Measurements from ENCODE around the gene MAP4K4. TPM values are rescaled to one million over a fixed set of nuclear protein-coding genes. Genes with fewer than 3 reads are reported as not detected.

MAP4K4 gene
- total RNA-seq: 10 to 100 TPM; 30.8 to 36.0 TPM
- 13.5 TPM for polyA plus RNA-seq

DNA sequence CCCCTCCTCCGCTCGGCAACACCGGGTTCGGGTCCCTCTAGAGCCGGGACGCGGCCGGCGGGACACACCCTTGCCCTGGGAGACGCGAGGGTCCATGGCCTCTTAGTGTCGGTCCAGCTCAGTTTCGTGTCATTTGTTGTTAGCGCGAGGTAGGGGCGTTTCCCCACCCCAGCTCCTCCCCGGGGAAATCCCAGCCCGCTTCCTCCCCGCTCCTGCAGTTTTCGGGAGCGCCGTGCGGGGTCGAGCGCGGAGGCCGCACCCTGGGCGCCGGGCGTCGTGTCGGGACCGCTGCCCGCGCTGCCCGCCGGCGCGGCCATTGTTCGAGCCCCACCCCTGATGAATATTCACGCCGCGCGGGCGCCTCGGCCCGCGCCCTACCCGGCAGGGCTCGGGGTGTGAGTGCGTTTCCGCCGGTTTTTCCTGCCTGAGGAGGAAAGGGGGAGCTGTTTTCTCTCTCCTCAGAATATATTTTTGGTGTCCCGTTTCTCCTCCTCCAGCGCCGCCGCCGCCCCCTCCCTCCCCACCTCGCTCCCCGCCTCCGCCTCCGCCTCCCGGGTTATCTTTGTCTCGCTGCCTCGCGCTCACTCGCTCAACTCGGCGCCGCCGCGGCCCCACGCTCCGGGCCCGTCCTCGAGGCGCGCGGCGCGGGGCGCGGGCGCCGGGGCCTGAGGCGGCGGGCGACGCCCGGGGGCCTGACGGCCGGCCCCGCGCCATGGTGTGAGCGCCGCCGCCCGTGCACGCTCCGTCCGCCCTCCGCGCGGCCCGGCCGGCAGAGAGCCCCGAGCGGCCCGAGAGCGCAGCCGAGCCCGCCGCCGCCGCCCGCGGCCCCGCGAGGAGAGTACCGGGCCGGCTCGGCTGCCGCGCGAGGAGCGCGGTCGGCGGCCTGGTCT lies at the start of gene MAP4K4:
Gene MAP4K4, plus strand, starts transcription at position 584 of the 890 bp plus-strand sequence. CDS start 374 bp downstream, outside the sequence.
- Mint-ChIP-seq H3K4me1 (peaks cover 14 to 17% (median 17%) of the 10 kb centered on the region in 3 donors), H3K27me3 (no peaks in the 10 kb centered on the region), H3K27ac (peak within 1 kb of the TSS; percentile 78 to 94 (median 88)), H3K9me3 (peaks cover 0 to 1% (median 0%) of the 10 kb centered on the region in 5 donors), H3K4me3 (peak within 1 kb of the TSS; percentile 86 to 94 (median 92)), H3K36me3 (peaks cover 0 to 6% (median 0%) of the 10 kb centered on the region in 3 donors)
- H3K4me1 ChIP-seq (ENCODE audit: insufficient read depth, low read length): peaks cover 18% of the 10 kb centered on the region
- no peaks in the 10 kb centered on the region for H3K27me3 ChIP-seq (ENCODE audit: insufficient read depth, low read length, poor library complexity, severe bottlenecking)
- ChIA-PET CTCF (interaction anchor here (0.7 to 1.3 kb wide), 5 partner anchors 13 to 134 kb away, joined by 3 to 6 read pairs (median 4); no protein-coding TSS in a partner anchor), POLR2A (interaction anchor here (0.6 to 2.5 kb wide), 9 partner anchors 11 to 182 kb away, joined by 3 to 11 read pairs (median 4); no protein-coding TSS in a partner anchor)
- peak; percentile 62 to 81 (median 64) for DNase-seq
- H3K36me3 ChIP-seq (ENCODE audit: insufficient read depth, low read length): no peaks in the 10 kb centered on the region
- H3K4me3 ChIP-seq (ENCODE audit: low read length): peak within 1 kb of the TSS; percentile 78
- H3K27ac ChIP-seq (ENCODE audit: low read depth, low read length): peak within 1 kb of the TSS; percentile 64
- no peaks in the 10 kb centered on the region for H3K9me3 ChIP-seq (ENCODE audit: low read length)

- peaks cover 0 to 4% (median 0%) of the 10 kb centered on the region in 5 donors for H3K9me3 Mint-ChIP-seq
- Histone ChIP-seq H3K27me3 (ENCODE audit: insufficient read depth, low read length, poor library complexity, severe bottlenecking) (no peaks in the 10 kb centered on the region), H3K4me1 (ENCODE audit: insufficient read depth, low read length) (peaks cover 19% of the 10 kb centered on the region), H3K9me3 (ENCODE audit: low read length) (no peaks in the 10 kb centered on the region), H3K4me3 (ENCODE audit: low read length) (no peak overlapping the region), H3K36me3 (ENCODE audit: insufficient read depth, low read length) (no peaks in the 10 kb centered on the region), H3K27ac (ENCODE audit: low read depth, low read length) (no peak overlapping the region)
- ChIA-PET CTCF (no interaction called here), POLR2A (no interaction called here)
- H3K27me3 Mint-ChIP-seq: no peaks in the 10 kb centered on the region
- H3K36me3 Mint-ChIP-seq: peaks cover 0 to 3% (median 0%) of the 10 kb centered on the region in 3 donors
- peaks cover 10 to 24% (median 22%) of the 10 kb centered on the region in 3 donors for H3K4me1 Mint-ChIP-seq
- no peak overlapping the region for H3K4me3 Mint-ChIP-seq
- no peak for DNase-seq
- H3K27ac Mint-ChIP-seq: no peak overlapping the region
Measured at GRCh38 chr2:101653469-101653868, 44.0 kb upstream of the MAP4K4 start.

GRCh38 chr2:101655702-101656422 lies 41.6 kb upstream of the MAP4K4 start:
- Mint-ChIP-seq H3K9me3 (peaks cover 0 to 4% (median 0%) of the 10 kb centered on the region in 5 donors), H3K4me1 (peaks cover 8 to 18% (median 14%) of the 10 kb centered on the region in 3 donors), H3K36me3 (no peaks in the 10 kb centered on the region), H3K27me3 (no peaks in the 10 kb centered on the region), H3K27ac (peak overlapping the region in 1 of 8 donors; percentile 44), H3K4me3 (no peak overlapping the region)
- Histone ChIP-seq H3K27ac (ENCODE audit: low read depth, low read length) (no peak overlapping the region), H3K4me1 (ENCODE audit: insufficient read depth, low read length) (peaks cover 17% of the 10 kb centered on the region), H3K4me3 (ENCODE audit: low read length) (no peak overlapping the region), H3K9me3 (ENCODE audit: low read length) (no peaks in the 10 kb centered on the region), H3K36me3 (ENCODE audit: insufficient read depth, low read length) (no peaks in the 10 kb centered on the region), H3K27me3 (ENCODE audit: insufficient read depth, low read length, poor library complexity, severe bottlenecking) (no peaks in the 10 kb centered on the region)
- CTCF ChIA-PET: no interaction called here
- DNase-seq: no peak
- POLR2A ChIA-PET: no interaction called here

DNA sequence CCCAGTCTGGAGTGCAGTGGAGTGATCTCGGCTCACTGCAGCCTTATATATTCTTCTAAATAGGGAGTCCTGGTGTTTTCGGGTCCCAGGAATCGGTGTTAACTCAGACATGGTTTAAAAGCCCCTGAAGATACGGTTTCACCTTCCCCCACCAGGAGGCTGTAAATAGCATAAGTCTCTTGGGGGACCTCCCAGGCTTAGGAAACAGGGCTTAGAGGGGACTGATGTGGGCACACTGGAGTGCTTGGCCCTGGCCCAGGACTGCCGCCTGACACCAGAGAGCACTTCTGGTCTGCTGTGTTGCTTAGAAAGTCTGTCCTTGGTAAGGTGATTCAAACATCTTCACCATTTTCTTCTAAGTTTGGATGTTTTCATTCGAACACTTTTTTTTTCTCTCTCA lies 39.7 kb upstream of the MAP4K4 start:
- no peak for DNase-seq
- Mint-ChIP-seq H3K27me3 (no peaks in the 10 kb centered on the region), H3K4me1 (no peaks in the 10 kb centered on the region), H3K27ac (no peak overlapping the region), H3K36me3 (no peaks in the 10 kb centered on the region), H3K4me3 (no peak overlapping the region), H3K9me3 (peaks cover 0 to 3% (median 0%) of the 10 kb centered on the region in 5 donors)
- ChIA-PET POLR2A (no interaction called here), CTCF (no interaction called here)
- H3K4me1 ChIP-seq (ENCODE audit: insufficient read depth, low read length): no peaks in the 10 kb centered on the region
- H3K27me3 ChIP-seq (ENCODE audit: insufficient read depth, low read length, poor library complexity, severe bottlenecking): no peaks in the 10 kb centered on the region
- H3K9me3 ChIP-seq (ENCODE audit: low read length): no peaks in the 10 kb centered on the region
- no peak overlapping the region for H3K27ac ChIP-seq (ENCODE audit: low read depth, low read length)
- no peaks in the 10 kb centered on the region for H3K36me3 ChIP-seq (ENCODE audit: insufficient read depth, low read length)
- H3K4me3 ChIP-seq (ENCODE audit: low read length): no peak overlapping the region

GRCh38 chr2:101658387-101658786 lies 39.1 kb upstream of the MAP4K4 start:
- Mint-ChIP-seq H3K9me3 (peaks cover 0 to 3% (median 0%) of the 10 kb centered on the region in 5 donors), H3K36me3 (no peaks in the 10 kb centered on the region), H3K27ac (no peak overlapping the region), H3K4me3 (no peak overlapping the region), H3K27me3 (no peaks in the 10 kb centered on the region), H3K4me1 (no peaks in the 10 kb centered on the region)
- no peak for DNase-seq
- CTCF ChIA-PET: no interaction called here
- POLR2A ChIA-PET: no interaction called here
- no peaks in the 10 kb centered on the region for H3K27me3 ChIP-seq (ENCODE audit: insufficient read depth, low read length, poor library complexity, severe bottlenecking)
- no peak overlapping the region for H3K4me3 ChIP-seq (ENCODE audit: low read length)
- H3K4me1 ChIP-seq (ENCODE audit: insufficient read depth, low read length): no peaks in the 10 kb centered on the region
- no peaks in the 10 kb centered on the region for H3K9me3 ChIP-seq (ENCODE audit: low read length)
- no peak overlapping the region for H3K27ac ChIP-seq (ENCODE audit: low read depth, low read length)
- no peaks in the 10 kb centered on the region for H3K36me3 ChIP-seq (ENCODE audit: insufficient read depth, low read length)

DNA sequence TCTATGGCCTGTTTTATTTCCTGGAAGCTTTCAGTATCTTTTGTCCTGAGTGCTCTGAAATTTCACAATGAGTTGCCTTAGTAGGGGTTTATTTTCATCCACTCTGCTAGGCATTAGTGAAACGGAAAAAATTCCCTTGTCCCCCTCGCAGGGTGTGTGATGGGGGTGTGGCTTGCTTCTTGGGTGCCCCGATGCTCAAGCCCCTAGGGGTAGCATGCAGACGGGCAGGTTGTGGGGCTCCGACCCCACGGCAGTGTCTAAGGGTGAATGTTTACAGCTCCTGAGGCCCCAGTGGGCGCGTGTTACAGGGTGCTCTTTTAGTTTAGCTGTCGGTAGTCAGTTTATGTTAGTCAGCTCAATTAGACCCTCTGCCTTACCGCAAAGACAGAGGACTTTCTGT lies 32.2 kb upstream of the MAP4K4 start:
- Histone ChIP-seq H3K9me3 (ENCODE audit: low read length) (no peaks in the 10 kb centered on the region), H3K4me3 (ENCODE audit: low read length) (no peak overlapping the region), H3K36me3 (ENCODE audit: insufficient read depth, low read length) (no peaks in the 10 kb centered on the region), H3K27me3 (ENCODE audit: insufficient read depth, low read length, poor library complexity, severe bottlenecking) (no peaks in the 10 kb centered on the region), H3K4me1 (ENCODE audit: insufficient read depth, low read length) (no peaks in the 10 kb centered on the region), H3K27ac (ENCODE audit: low read depth, low read length) (no peak overlapping the region)
- no peaks in the 10 kb centered on the region for H3K27me3 Mint-ChIP-seq
- H3K27ac Mint-ChIP-seq: no peak overlapping the region
- no peak for DNase-seq
- POLR2A ChIA-PET: no interaction called here
- H3K36me3 Mint-ChIP-seq: peaks cover 0 to 2% (median under 1%) of the 10 kb centered on the region in 3 donors
- no peak overlapping the region for H3K4me3 Mint-ChIP-seq
- CTCF ChIA-PET: no interaction called here
- peaks cover 0 to 1% (median 0%) of the 10 kb centered on the region in 5 donors for H3K9me3 Mint-ChIP-seq
- H3K4me1 Mint-ChIP-seq: no peaks in the 10 kb centered on the region

- no peaks in the 10 kb centered on the region for H3K36me3 ChIP-seq (ENCODE audit: insufficient read depth, low read length)
- POLR2A ChIA-PET: interaction anchor here (0.6 kb wide), 1 partner anchor 44 kb away, joined by 3 read pairs; no protein-coding TSS in a partner anchor
- H3K4me3 ChIP-seq (ENCODE audit: low read length): no peak overlapping the region
- Mint-ChIP-seq H3K27ac (peak overlapping the region in 1 of 8 donors; percentile 38), H3K4me3 (no peak overlapping the region), H3K36me3 (peaks cover 0 to 16% (median 2%) of the 10 kb centered on the region in 3 donors), H3K27me3 (no peaks in the 10 kb centered on the region), H3K9me3 (peaks cover 6 to 16% (median 10%) of the 10 kb centered on the region in 5 donors), H3K4me1 (no peaks in the 10 kb centered on the region)
- no peaks in the 10 kb centered on the region for H3K27me3 ChIP-seq (ENCODE audit: insufficient read depth, low read length, poor library complexity, severe bottlenecking)
- H3K4me1 ChIP-seq (ENCODE audit: insufficient read depth, low read length): no peaks in the 10 kb centered on the region
- H3K27ac ChIP-seq (ENCODE audit: low read depth, low read length): no peak overlapping the region
- H3K9me3 ChIP-seq (ENCODE audit: low read length): no peaks in the 10 kb centered on the region
- CTCF ChIA-PET: no interaction called here
- no peak for DNase-seq
Measured at GRCh38 chr2:101667823-101668222, 29.7 kb upstream of the MAP4K4 start.

GRCh38 chr2:101672047-101672446 lies 25.5 kb upstream of the MAP4K4 start:
- Mint-ChIP-seq H3K36me3 (peaks cover 0 to 20% (median 2%) of the 10 kb centered on the region in 3 donors), H3K4me1 (no peaks in the 10 kb centered on the region), H3K9me3 (peaks cover 6 to 16% (median 13%) of the 10 kb centered on the region in 5 donors), H3K4me3 (no peak overlapping the region), H3K27ac (no peak overlapping the region), H3K27me3 (no peaks in the 10 kb centered on the region)
- POLR2A ChIA-PET: no interaction called here
- Histone ChIP-seq H3K9me3 (ENCODE audit: low read length) (no peaks in the 10 kb centered on the region), H3K27me3 (ENCODE audit: insufficient read depth, low read length, poor library complexity, severe bottlenecking) (no peaks in the 10 kb centered on the region), H3K27ac (ENCODE audit: low read depth, low read length) (no peak overlapping the region), H3K4me1 (ENCODE audit: insufficient read depth, low read length) (no peaks in the 10 kb centered on the region), H3K36me3 (ENCODE audit: insufficient read depth, low read length) (no peaks in the 10 kb centered on the region), H3K4me3 (ENCODE audit: low read length) (no peak overlapping the region)
- no peak for DNase-seq
- CTCF ChIA-PET: no interaction called here

All from CD8-positive, alpha-beta memory T cell (primary cell).